Peyer's patch (tissue), 4 donors: ENCODE measurements around the gene PMVK. TPM values are rescaled to one million over a fixed set of nuclear protein-coding genes. Genes with fewer than 3 reads are reported as not detected.
"Not testable (repeated sequence)": the region's sequence is repeated elsewhere in the genome, so short reads cannot be mapped to it uniquely, and the experiment has no call there.

Source experiments
- DNase-seq, 3 donors: peaks; one replicate each; pipeline ENCODE4 v3.0.0-alpha.2; 2017 to 2019
- H3K27ac ChIP-seq, 4 donors: fragments of 200-600 bp; sonication (generic); one replicate each; pipeline ENCODE4 v1.5.1; 2016 to 2019
- H3K27me3 ChIP-seq, 2 donors: fragments of 200-600 bp; sonication (generic); one replicate each; pipeline ENCODE4 v1.5.1; 2019
- H3K36me3 ChIP-seq, 3 donors: fragments of 200-600 bp; sonication (generic); one replicate each; pipeline ENCODE4 v1.5.1; 2016 to 2019
- H3K4me1 ChIP-seq, 4 donors: fragments of 200-600 bp; sonication (generic); one replicate each; pipeline ENCODE4 v1.5.1; 2016 to 2019
- H3K4me3 ChIP-seq, 4 donors: fragments of 200-600 bp; sonication (generic); 1 replicate in 3 of 4; 2 replicates in 1 of 4; pipeline ENCODE4 v1.5.1; 2016 to 2019; ENCODE audit warnings: mild to moderate bottlenecking in 1 of 4
- H3K9me3 ChIP-seq, 4 donors: fragments of 200-600 bp; sonication (generic); one replicate each; pipeline ENCODE4 v1.5.1; 2016 to 2019; ENCODE audit warnings: mild to moderate bottlenecking in 1 of 4
- CTCF ChIP-seq, 6 experiments: fragments of 450-650 bp in 4 of 6; fragments of 200-600 bp in 2 of 6; sonication (generic) in 1 of 6; IDR thresholded peaks; one replicate each; pipeline ENCODE4 v1.5.1; 2017 to 2019; ENCODE audit warnings: antibody characterized with exemption in 6 of 6, mild to moderate bottlenecking in 3 of 6, moderate library complexity in 1 of 6
- POLR2A ChIP-seq, 2 donors: fragments of 450-650 bp; IDR thresholded peaks; one replicate each; pipeline ENCODE4 v1.5.1; 2017; ENCODE audit warnings: antibody characterized with exemption in 2 of 2, mild to moderate bottlenecking in 2 of 2, moderate library complexity in 2 of 2
- total RNA-seq, 4 donors: library from RNA; depleted of rRNA; stranded (reverse); fragments of >200 nt; gene quantifications; one replicate each; pipeline ENCODE4 v1.1.0, GENCODE V29; 2016

The PMVK gene
- total RNA-seq, 4 donors from 2014 or later: 5.0 to 20.1 (median 19.2) TPM

GRCh38 chr1:154911691-154912550, 24.6 kb downstream of the PMVK start:
- no peaks in the 10 kb centered on the region for H3K4me1 ChIP-seq
- H3K36me3 ChIP-seq: no peaks in the 10 kb centered on the region
- no peaks in the 10 kb centered on the region for H3K27me3 ChIP-seq
- H3K9me3 ChIP-seq: no peaks in the 10 kb centered on the region
- TF ChIP-seq POLR2A (IDR thresholded peaks at IDR 0.05): no peak
- no peak for TF ChIP-seq CTCF (IDR thresholded peaks at IDR 0.05)
- H3K4me3 ChIP-seq: no peak overlapping the region
- no peak overlapping the region for H3K27ac ChIP-seq
- peak in 1 of 3 donors; percentile 19 for DNase-seq

DNA sequence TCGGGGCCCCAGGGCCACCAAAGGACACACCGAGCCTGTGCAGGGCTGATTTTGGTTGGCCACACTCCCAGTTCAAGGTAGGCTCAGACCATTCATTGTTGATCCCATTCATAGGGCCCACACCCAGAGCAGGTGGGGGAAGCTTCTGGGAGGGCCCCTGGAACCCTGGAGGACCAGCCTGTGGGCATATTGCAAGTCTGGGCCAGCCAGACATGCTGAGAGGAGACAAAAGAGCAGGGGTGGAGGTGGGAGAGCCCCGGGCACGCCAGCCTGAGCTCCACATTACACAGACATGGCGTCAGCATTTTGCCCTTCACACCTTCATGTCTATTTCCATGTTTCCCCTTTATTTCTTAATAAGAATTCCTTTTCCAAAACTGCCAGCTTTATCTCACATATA, 25.7 kb downstream of the PMVK start:
- no peak for TF ChIP-seq CTCF (IDR thresholded peaks at IDR 0.05)
- no peak for TF ChIP-seq POLR2A (IDR thresholded peaks at IDR 0.05)
- H3K36me3 ChIP-seq: no peaks in the 10 kb centered on the region

GRCh38 chr1:154908937-154909336, 27.6 kb downstream of the PMVK start:
- Histone ChIP-seq H3K36me3 (no peaks in the 10 kb centered on the region), H3K27ac (peak overlapping the region in 2 of 4 donors; percentile 12 to 32), H3K9me3 (no peaks in the 10 kb centered on the region), H3K4me1 (no peaks in the 10 kb centered on the region), H3K4me3 (no peak overlapping the region), H3K27me3 (no peaks in the 10 kb centered on the region)
- DNase-seq: peak in 1 of 3 donors; percentile 22
- TF ChIP-seq POLR2A (IDR thresholded peaks at IDR 0.05): no peak
- no peak for TF ChIP-seq CTCF (IDR thresholded peaks at IDR 0.05)

More for the DNA sequence above, 25.7 kb downstream of the PMVK start:
- peak in 1 of 3 donors; percentile 40 for DNase-seq
- Histone ChIP-seq H3K4me3 (no peak overlapping the region), H3K4me1 (no peaks in the 10 kb centered on the region), H3K27me3 (no peaks in the 10 kb centered on the region), H3K9me3 (no peaks in the 10 kb centered on the region), H3K27ac (no peak overlapping the region)

DNA sequence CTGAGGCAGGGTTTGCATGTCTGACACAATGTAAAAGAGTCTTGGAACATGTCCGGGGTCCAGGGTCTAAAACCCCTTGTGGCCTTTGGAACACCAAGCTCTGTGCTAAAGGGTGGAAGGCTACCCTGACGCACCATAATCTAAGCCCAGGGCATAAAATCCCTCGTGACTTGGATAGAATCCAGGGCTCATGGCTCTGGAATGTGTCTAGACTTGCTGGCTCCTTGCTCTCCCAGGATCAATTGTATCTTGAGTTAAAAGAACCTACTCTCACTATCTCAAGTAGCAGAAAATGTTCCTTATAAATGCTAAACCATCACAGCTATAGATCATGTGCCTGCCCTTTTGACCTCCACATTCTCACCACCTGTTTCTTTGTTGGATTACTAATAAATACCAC, 28.4 kb downstream of the PMVK start:
- not testable (repeated sequence) for H3K4me1 ChIP-seq, H3K27me3 ChIP-seq, H3K9me3 ChIP-seq, H3K36me3 ChIP-seq, H3K4me3 ChIP-seq
- DNase-seq: peak in 1 of 3 donors; percentile 57
- H3K27ac ChIP-seq: peak overlapping the region in 2 of 4 donors; percentile 19 to 40

DNA sequence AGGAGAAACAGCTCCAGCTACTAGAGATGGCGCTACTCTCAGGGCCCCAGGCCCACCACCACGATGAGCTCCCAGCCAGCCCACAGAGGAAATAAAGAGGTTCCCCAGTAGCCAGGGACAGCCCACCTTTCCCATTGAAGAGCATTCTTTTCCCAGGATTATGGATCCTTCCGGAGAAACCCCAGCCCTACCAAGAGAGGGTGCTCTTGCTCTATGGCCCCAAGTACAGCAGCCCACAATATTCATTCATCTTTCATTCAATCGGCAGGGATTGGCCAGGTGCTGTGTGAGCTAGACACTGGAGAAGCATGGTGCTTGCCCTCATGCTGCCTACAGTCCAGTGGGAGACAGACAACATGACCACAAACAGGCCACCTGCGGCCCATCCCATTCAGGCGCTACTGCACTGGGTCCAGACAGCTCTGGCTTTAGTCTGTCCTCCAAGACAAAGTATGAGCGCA, 29.9 kb downstream of the PMVK start:
- no peak for TF ChIP-seq POLR2A (IDR thresholded peaks at IDR 0.05)
- TF ChIP-seq CTCF (IDR thresholded peaks at IDR 0.05): peak in 4 of 6 experiments; percentile 40 to 84 (median 80)
- DNase-seq: peak in 1 of 3 donors; percentile 72
- Histone ChIP-seq H3K4me3 (no peak overlapping the region), H3K36me3 (no peaks in the 10 kb centered on the region), H3K9me3 (no peaks in the 10 kb centered on the region), H3K27me3 (no peaks in the 10 kb centered on the region), H3K4me1 (no peaks in the 10 kb centered on the region), H3K27ac (no peak overlapping the region)

DNA sequence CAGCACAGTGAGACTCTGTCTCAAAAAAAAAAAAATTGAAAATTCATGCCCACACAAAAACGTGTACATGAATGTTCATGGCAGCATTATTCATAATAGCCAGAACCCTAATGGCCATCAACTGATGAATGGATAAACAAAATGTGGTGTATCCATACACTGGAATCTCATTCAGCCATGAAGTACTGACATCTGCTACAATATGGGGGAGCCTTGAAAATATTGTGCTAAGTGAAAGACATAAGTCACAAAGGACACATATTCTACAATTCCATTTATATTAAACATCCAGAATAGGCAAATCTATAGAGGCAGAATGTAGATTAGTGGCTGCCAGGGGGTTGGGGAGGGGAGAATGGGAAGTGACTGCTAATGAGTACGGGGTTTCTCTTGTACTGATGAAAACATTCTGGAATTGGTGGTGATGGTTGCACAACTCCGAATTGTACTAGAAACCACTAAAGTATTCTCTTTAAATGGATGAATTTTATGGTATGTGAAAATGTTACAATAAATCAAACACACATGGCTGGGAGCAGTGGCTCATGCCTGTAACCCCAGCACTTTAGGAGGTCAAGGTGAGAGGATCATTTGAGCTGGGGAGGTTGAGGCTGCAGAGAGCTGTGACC, 33.5 kb downstream of the PMVK start:
- TF ChIP-seq POLR2A (IDR thresholded peaks at IDR 0.05) (no peak), CTCF (IDR thresholded peaks at IDR 0.05) (no peak)
- H3K27me3 ChIP-seq: no peaks in the 10 kb centered on the region
- no peaks in the 10 kb centered on the region for H3K4me1 ChIP-seq
- no peak overlapping the region for H3K4me3 ChIP-seq
- H3K27ac ChIP-seq: no peak overlapping the region
- no peaks in the 10 kb centered on the region for H3K9me3 ChIP-seq
- no peak for DNase-seq
- no peaks in the 10 kb centered on the region for H3K36me3 ChIP-seq
